ENCODE data around the gene TMEM232.

Gene TMEM232

GRCh38 chr5:110496276-110496675 lies 230.2 kb downstream of the TMEM232 start:
- no peak overlapping the region for H3K27ac ChIP-seq
- no peak for DNase-seq (ENCODE audit: low spot score)
- no peak overlapping the region for H3K4me3 ChIP-seq
- TF ChIP-seq CTCF (IDR thresholded peaks at IDR 0.05) = no peak

GRCh38 chr5:110492446-110492845 lies 234.0 kb downstream of the TMEM232 start:
- Histone ChIP-seq H3K27ac (no peak overlapping the region), H3K4me3 (no peak overlapping the region)
- TF ChIP-seq CTCF (IDR thresholded peaks at IDR 0.05) = no peak
- DNase-seq (ENCODE audit: low spot score) = no peak

- no peak for DNase-seq (ENCODE audit: low spot score)
Observed at GRCh38 chr5:110478895-110479294, 247.6 kb downstream of the TMEM232 start.

GRCh38 chr5:110477911-110478310 lies 248.6 kb downstream of the TMEM232 start:
- no peak for DNase-seq (ENCODE audit: low spot score)
- Histone ChIP-seq H3K4me3 (no peak overlapping the region), H3K27ac (no peak overlapping the region)
- TF ChIP-seq CTCF (IDR thresholded peaks at IDR 0.05) = no peak

More at GRCh38 chr5:110478895-110479294, 247.6 kb downstream of the TMEM232 start:
- TF ChIP-seq CTCF (IDR thresholded peaks at IDR 0.05) = no peak
- no peak overlapping the region for H3K27ac ChIP-seq
- no peak overlapping the region for H3K4me3 ChIP-seq

- TF ChIP-seq CTCF (IDR thresholded peaks at IDR 0.05) = no peak
- Histone ChIP-seq H3K27ac (no peak overlapping the region), H3K4me3 (no peak overlapping the region)
- DNase-seq (ENCODE audit: low spot score) = no peak
Observed at GRCh38 chr5:110476164-110476563, 250.3 kb downstream of the TMEM232 start.

- Histone ChIP-seq H3K27ac (no peak overlapping the region), H3K4me3 (no peak overlapping the region)
- no peak for TF ChIP-seq CTCF (IDR thresholded peaks at IDR 0.05)
- no peak for DNase-seq (ENCODE audit: low spot score)
Observed at GRCh38 chr5:110475529-110475928, 250.9 kb downstream of the TMEM232 start.

- Histone ChIP-seq H3K27ac (no peak overlapping the region), H3K4me3 (no peak overlapping the region)
- TF ChIP-seq CTCF (IDR thresholded peaks at IDR 0.05) = no peak
- DNase-seq (ENCODE audit: low spot score) = no peak
Observed at GRCh38 chr5:110469486-110469885, 257.0 kb downstream of the TMEM232 start.
